Activated CD8-positive, alpha-beta memory T cell treated with anti-CD3 and anti-CD28 coated beads, Interleukin-2, amount 10 ng/mL, durations not matched to agents 7 days and 5 days (primary cell): ENCODE measurements around the gene TBX4. TPM values are rescaled to one million over a fixed set of nuclear protein-coding genes. Genes with fewer than 3 reads are reported as not detected.
"Not testable (repeated sequence)": the region's sequence is repeated elsewhere in the genome, so short reads cannot be mapped to it uniquely, and the experiment has no call there.

ENCODE experiments used
- ATAC-seq: fragments of 150-1000 bp; cut with Tn5 transposase; one replicate; pipeline ENCODE4 v1.10.0; 2021; ENCODE audit warnings: moderate library complexity
- CTCF ChIA-PET: fragments of 350-600 bp; sonication (Branson Sonifier 250); formaldehyde crosslinking; loops from one replicate; lab custom pipeline; 2021; ENCODE audit warnings: antibody characterized with exemption; lab: Charles Lee
- DNase-seq: peaks from one replicate; pipeline ENCODE4 v3.0.0-alpha.2; 2020
- H3K27ac Mint-ChIP-seq: one replicate; pipeline ENCODE4 v1.8.0; 2021; ENCODE audit warnings: mild to moderate bottlenecking, mixed read lengths
- H3K27me3 Mint-ChIP-seq: one replicate; pipeline ENCODE4 v1.8.0; 2021; ENCODE audit warnings: mixed read lengths
- H3K36me3 Mint-ChIP-seq: one replicate; pipeline ENCODE4 v1.8.0; 2021; ENCODE audit warnings: mild to moderate bottlenecking, mixed read lengths
- H3K4me1 Mint-ChIP-seq: one replicate; pipeline ENCODE4 v1.8.0; 2021; ENCODE audit warnings: mixed read lengths
- H3K4me3 Mint-ChIP-seq: one replicate; pipeline ENCODE4 v1.8.0; 2021; ENCODE audit warnings: mild to moderate bottlenecking, moderate library complexity, mixed read lengths
- H3K9me3 Mint-ChIP-seq: one replicate; pipeline ENCODE4 v1.8.0; 2022; ENCODE audit warnings: low read depth, mixed read lengths
- total RNA-seq, 2 experiments: library from RNA; stranded (reverse); gene quantifications; one replicate each; pipeline ENCODE4 v1.2.3, GENCODE V29; 2021

The TBX4 gene
- total RNA-seq, 2 experiments from 2014 or later = not detected

- H3K4me1 Mint-ChIP-seq = no peaks in the 10 kb centered on the region
- no peak for DNase-seq
- H3K27me3 Mint-ChIP-seq = peaks cover 62% of the 10 kb centered on the region
- ATAC-seq = no peak
- CTCF ChIA-PET = interaction anchor here (1.0 kb wide), 1 partner anchor 114 kb away, joined by 3 read pairs; no protein-coding TSS in a partner anchor
- no peak overlapping the region for H3K27ac Mint-ChIP-seq
- H3K36me3 Mint-ChIP-seq = no peaks in the 10 kb centered on the region
- H3K4me3 Mint-ChIP-seq = no peak overlapping the region
- no peaks in the 10 kb centered on the region for H3K9me3 Mint-ChIP-seq
Measured at GRCh38 chr17:61524319-61524718, 72.1 kb downstream of the TBX4 start.

- H3K27me3 Mint-ChIP-seq = peaks cover 53% of the 10 kb centered on the region
Measured at GRCh38 chr17:61527441-61527840, 75.2 kb downstream of the TBX4 start.

GRCh38 chr17:61528171-61528570 is 75.9 kb downstream of the TBX4 start:
- DNase-seq = no peak
- Mint-ChIP-seq H3K4me3 (no peak overlapping the region), H3K9me3 (no peaks in the 10 kb centered on the region), H3K4me1 (no peaks in the 10 kb centered on the region), H3K27me3 (peaks cover 50% of the 10 kb centered on the region), H3K36me3 (no peaks in the 10 kb centered on the region), H3K27ac (no peak overlapping the region)
- ATAC-seq = no peak
- CTCF ChIA-PET = no interaction called here

More at GRCh38 chr17:61527441-61527840, 75.2 kb downstream of the TBX4 start:
- DNase-seq, H3K4me3 Mint-ChIP-seq, H3K4me1 Mint-ChIP-seq, H3K36me3 Mint-ChIP-seq, CTCF ChIA-PET, ATAC-seq, H3K27ac Mint-ChIP-seq, H3K9me3 Mint-ChIP-seq: not testable (repeated sequence)

- no peaks in the 10 kb centered on the region for H3K9me3 Mint-ChIP-seq
- H3K36me3 Mint-ChIP-seq = no peaks in the 10 kb centered on the region
- CTCF ChIA-PET = no interaction called here
- ATAC-seq (no peak), DNase-seq (no peak)
- no peak overlapping the region for H3K4me3 Mint-ChIP-seq
- no peak overlapping the region for H3K27ac Mint-ChIP-seq
- H3K27me3 Mint-ChIP-seq = peaks cover 28% of the 10 kb centered on the region
- H3K4me1 Mint-ChIP-seq = no peaks in the 10 kb centered on the region
Measured at GRCh38 chr17:61531223-61531622, 79.0 kb downstream of the TBX4 start.

- ATAC-seq (no peak), DNase-seq (no peak)
- CTCF ChIA-PET = no interaction called here
- Mint-ChIP-seq H3K36me3 (no peaks in the 10 kb centered on the region), H3K27me3 (peaks cover 25% of the 10 kb centered on the region), H3K27ac (no peak overlapping the region), H3K9me3 (no peaks in the 10 kb centered on the region), H3K4me3 (no peak overlapping the region), H3K4me1 (peaks cover 3% of the 10 kb centered on the region)
Measured at GRCh38 chr17:61532826-61533225, 80.6 kb downstream of the TBX4 start.

- no peaks in the 10 kb centered on the region for H3K9me3 Mint-ChIP-seq
- no peak for ATAC-seq
- DNase-seq = no peak
- no peak overlapping the region for H3K27ac Mint-ChIP-seq
- CTCF ChIA-PET = no interaction called here
- H3K27me3 Mint-ChIP-seq = peaks cover 23% of the 10 kb centered on the region
- no peak overlapping the region for H3K4me3 Mint-ChIP-seq
- peaks cover 3% of the 10 kb centered on the region for H3K4me1 Mint-ChIP-seq
- no peaks in the 10 kb centered on the region for H3K36me3 Mint-ChIP-seq
Measured at GRCh38 chr17:61533797-61534196, 81.6 kb downstream of the TBX4 start.

GRCh38 chr17:61534414-61534813 is 82.2 kb downstream of the TBX4 start:
- H3K4me1 Mint-ChIP-seq = peaks cover 3% of the 10 kb centered on the region
- H3K27me3 Mint-ChIP-seq = peaks cover 18% of the 10 kb centered on the region
- CTCF ChIA-PET = no interaction called here
- no peak overlapping the region for H3K27ac Mint-ChIP-seq
- ATAC-seq (no peak), DNase-seq (no peak)
- no peaks in the 10 kb centered on the region for H3K36me3 Mint-ChIP-seq
- H3K9me3 Mint-ChIP-seq = no peaks in the 10 kb centered on the region
- H3K4me3 Mint-ChIP-seq = no peak overlapping the region

Other genes with a start within 250 kb of the TBX4 start
- gene TBX2, start 52.6 kb upstream of the TBX4 start, total RNA-seq = not detected
- not detected for gene NACA2, start 138.8 kb downstream of the TBX4 start, total RNA-seq